GM19238 (cell line): ENCODE results near the gene SLC12A6.
"Not testable (repeated sequence)": the region's sequence is repeated elsewhere in the genome, so short reads cannot be mapped to it uniquely, and the experiment has no call there.

Source experiments
- DNase-seq: peaks from one replicate; pipeline ENCODE4 v3.0.0; 2011; ENCODE audit warnings: low spot score; ENCODE audit not compliant: insufficient read length

Gene SLC12A6

GRCh38 chr15:34358367-34358766, 20.8 kb upstream of the SLC12A6 start:
- no peak for DNase-seq

GRCh38 chr15:34357653-34358052, 20.1 kb upstream of the SLC12A6 start:
- no peak for DNase-seq

GRCh38 chr15:34355241-34355640, 17.7 kb upstream of the SLC12A6 start:
- DNase-seq = no peak

- DNase-seq = no peak
Observed at GRCh38 chr15:34354286-34354685, 16.7 kb upstream of the SLC12A6 start.

GRCh38 chr15:34353627-34354026, 16.0 kb upstream of the SLC12A6 start:
- DNase-seq = no peak

- not testable (repeated sequence) for DNase-seq
Observed at GRCh38 chr15:34352996-34353395, 15.4 kb upstream of the SLC12A6 start.

- DNase-seq = no peak
Observed at GRCh38 chr15:34349769-34350168, 12.2 kb upstream of the SLC12A6 start.

GRCh38 chr15:34348735-34349300, 11.2 kb upstream of the SLC12A6 start:
- DNase-seq = no peak

- no peak for DNase-seq
Observed at GRCh38 chr15:34347951-34348638, 10.5 kb upstream of the SLC12A6 start.

- peak; percentile 63 for DNase-seq
Observed at GRCh38 chr15:34342737-34343575, 5.4 kb upstream of the SLC12A6 start, which contains the start of the genes NOP10 and NUTM1. Gene NOP10 (minus strand): TSS chr15:34343136. CDS start chr15:34343073, 63 bp downstream. Gene NUTM1 (plus strand): TSS chr15:34343315. CDS start chr15:34343697, 382 bp downstream.

GRCh38 chr15:34342213-34342736, 4.7 kb upstream of the SLC12A6 start:
- not testable (repeated sequence) for DNase-seq

GRCh38 chr15:34341381-34342212, 4.0 kb upstream of the SLC12A6 start:
- no peak for DNase-seq

GRCh38 chr15:34339946-34340345, 2.4 kb upstream of the SLC12A6 start:
- DNase-seq = no peak

GRCh38 chr15:34338347-34338746, 766 bp upstream of the SLC12A6 start:
- DNase-seq = no peak

- no peak for DNase-seq
Observed at GRCh38 chr15:34336991-34337556, 507 bp downstream of the SLC12A6 start.

GRCh38 chr15:34336231-34336990, 1.2 kb downstream of the SLC12A6 start:
- no peak for DNase-seq

GRCh38 chr15:34335176-34336032, 2.2 kb downstream of the SLC12A6 start:
- DNase-seq = no peak

GRCh38 chr15:34334672-34335071, 2.9 kb downstream of the SLC12A6 start:
- no peak for DNase-seq

- DNase-seq = no peak
Observed at GRCh38 chr15:34332553-34333120, 4.9 kb downstream of the SLC12A6 start.
